Vagina (tissue), 2 donors: ENCODE results near the gene BEGAIN. TPM values are rescaled to one million over a fixed set of nuclear protein-coding genes. Genes with fewer than 3 reads are reported as not detected.

ENCODE experiments used
- DNase-seq, 2 donors: peaks; one replicate each; pipeline ENCODE4 v3.0.0-alpha.2; 2017; ENCODE audit errors: extremely low spot score in 2 of 2
- H3K27ac ChIP-seq: fragments of 200-600 bp; sonication (generic); one replicate; pipeline ENCODE4 v1.5.1; 2019
- H3K27me3 ChIP-seq: fragments of 200-600 bp; sonication (generic); one replicate; pipeline ENCODE4 v1.5.1; 2019
- H3K36me3 ChIP-seq, 2 donors: fragments of 200-600 bp; sonication (generic); one replicate each; pipeline ENCODE4 v1.5.1; 2017 to 2019
- H3K4me1 ChIP-seq: fragments of 200-600 bp; sonication (generic); one replicate; pipeline ENCODE4 v1.5.1; 2019
- H3K4me3 ChIP-seq, 2 donors: fragments of 200-600 bp; sonication (generic); 1 replicate in 1 of 2; 2 replicates in 1 of 2; pipeline ENCODE4 v1.5.1; 2016 to 2019
- H3K9me3 ChIP-seq: fragments of 200-600 bp; sonication (generic); one replicate; pipeline ENCODE4 v1.5.1; 2019
- CTCF ChIP-seq, 3 experiments: fragments of 450-650 bp in 2 of 3; fragments of 200-600 bp in 1 of 3; sonication (generic) in 1 of 3; IDR thresholded peaks; one replicate each; pipeline ENCODE4 v1.5.1; 2017 to 2019; ENCODE audit warnings: antibody characterized with exemption in 3 of 3, mild to moderate bottlenecking in 2 of 3, moderate library complexity in 2 of 3
- POLR2A ChIP-seq, 2 donors: fragments of 450-650 bp; IDR thresholded peaks; one replicate each; pipeline ENCODE4 v1.6.1; 2017; ENCODE audit warnings: antibody characterized with exemption in 2 of 2, mild to moderate bottlenecking in 2 of 2, moderate library complexity in 2 of 2
- POLR2AphosphoS5 ChIP-seq, 2 donors: sonication (generic); formaldehyde crosslinking; IDR thresholded peaks; one replicate each; pipeline ENCODE4 v1.9.0; 2017; ENCODE audit warnings: antibody characterized with exemption in 2 of 2, mild to moderate bottlenecking in 2 of 2, low read depth in 1 of 2; ENCODE audit not compliant: insufficient read depth in 1 of 2
- intact Hi-C: fragments of 100-400 bp; cut with DNase I; formaldehyde crosslinking; loops from one replicate; pipeline ENCODE4 v1.15.1; 2023
- total RNA-seq: library from RNA; depleted of rRNA; stranded (reverse); fragments of >200 nt; gene quantifications from one replicate; pipeline ENCODE4 v1.2.3, GENCODE V29; 2016

BEGAIN gene
- total RNA-seq, 1 donor from 2014 or later = 3.4 TPM

DNA sequence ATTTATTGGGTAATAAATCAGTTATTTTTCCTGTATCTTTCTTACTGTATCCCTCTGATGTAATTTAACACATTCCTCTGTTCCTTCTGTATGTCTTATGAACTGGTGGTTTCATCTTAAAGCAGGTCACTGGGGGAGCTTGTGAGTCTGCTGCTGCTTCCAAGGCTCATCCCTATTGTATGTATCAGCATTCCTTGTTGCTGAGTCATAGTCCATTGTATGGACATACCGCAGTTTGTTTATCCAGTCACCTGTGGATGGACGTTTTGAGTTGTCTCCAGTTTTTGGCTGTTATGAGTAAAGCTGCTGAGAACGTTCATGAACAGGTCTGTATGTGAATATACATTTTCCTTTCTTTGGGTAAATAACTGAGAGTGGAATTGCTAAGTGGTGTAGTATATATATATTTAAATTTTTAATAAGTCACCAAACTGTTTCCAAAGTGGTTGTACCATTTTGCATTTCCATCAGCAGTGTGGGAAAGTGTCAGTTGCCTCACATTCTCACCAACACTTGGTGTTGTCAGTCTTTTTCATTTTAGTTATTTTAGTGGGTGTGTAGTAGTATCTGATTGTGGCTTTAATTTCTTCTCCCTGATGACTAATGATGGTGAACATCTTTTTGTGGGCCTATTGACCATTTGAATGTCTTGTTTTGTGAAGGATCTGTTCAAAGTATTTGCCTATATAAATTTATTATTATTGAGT is 82.7 kb downstream of the BEGAIN start:
- H3K4me3 ChIP-seq = no peak overlapping the region
- no peak for DNase-seq
- TF ChIP-seq POLR2AphosphoS5 (IDR thresholded peaks at IDR 0.05; ENCODE audit: insufficient read depth in 1 of 2, low read depth in 1 of 2) = no peak
- TF ChIP-seq POLR2A (IDR thresholded peaks at IDR 0.05) = no peak
- TF ChIP-seq CTCF (IDR thresholded peaks at IDR 0.05) = no peak
- no peaks in the 10 kb centered on the region for H3K27me3 ChIP-seq
- no peaks in the 10 kb centered on the region for H3K36me3 ChIP-seq
- no peaks in the 10 kb centered on the region for H3K4me1 ChIP-seq
- no peak overlapping the region for H3K27ac ChIP-seq
- intact Hi-C loops = no loop called here
- no peaks in the 10 kb centered on the region for H3K9me3 ChIP-seq

DNA sequence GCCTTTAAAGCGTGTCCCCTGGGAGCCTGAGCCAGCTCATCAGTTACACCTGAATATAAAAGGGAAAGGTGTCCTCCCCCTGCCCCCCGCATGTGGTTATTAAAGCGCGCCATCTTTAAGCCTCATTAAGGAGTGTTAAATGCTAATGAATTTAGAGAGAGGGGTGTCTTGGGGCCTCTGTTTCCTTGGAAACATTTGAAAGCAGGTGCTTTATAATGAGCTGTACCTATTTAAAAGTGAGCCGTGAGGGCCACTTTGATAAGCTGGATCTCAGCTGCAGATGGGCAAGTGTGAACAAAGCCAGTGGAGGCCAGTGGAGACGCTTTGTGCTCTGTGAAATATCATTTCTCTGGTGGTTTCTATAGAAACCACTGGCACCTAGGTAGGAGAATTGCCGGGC is 84.0 kb downstream of the BEGAIN start:
- no peak for DNase-seq
- TF ChIP-seq CTCF (IDR thresholded peaks at IDR 0.05) = no peak
- no peak for TF ChIP-seq POLR2AphosphoS5 (IDR thresholded peaks at IDR 0.05; ENCODE audit: insufficient read depth in 1 of 2, low read depth in 1 of 2)
- TF ChIP-seq POLR2A (IDR thresholded peaks at IDR 0.05) = no peak
- Histone ChIP-seq H3K27ac (no peak overlapping the region), H3K27me3 (no peaks in the 10 kb centered on the region), H3K4me1 (no peaks in the 10 kb centered on the region), H3K36me3 (no peaks in the 10 kb centered on the region), H3K4me3 (no peak overlapping the region), H3K9me3 (no peaks in the 10 kb centered on the region)
- intact Hi-C loops = no loop called here

- H3K9me3 ChIP-seq = no peaks in the 10 kb centered on the region
- H3K4me1 ChIP-seq = no peaks in the 10 kb centered on the region
- no peaks in the 10 kb centered on the region for H3K36me3 ChIP-seq
- no peaks in the 10 kb centered on the region for H3K27me3 ChIP-seq
- no peak overlapping the region for H3K27ac ChIP-seq
- intact Hi-C loops = no loop called here
- TF ChIP-seq POLR2A (IDR thresholded peaks at IDR 0.05) (no peak), CTCF (IDR thresholded peaks at IDR 0.05) (no peak), POLR2AphosphoS5 (IDR thresholded peaks at IDR 0.05; ENCODE audit: insufficient read depth in 1 of 2, low read depth in 1 of 2) (no peak)
- no peak for DNase-seq
- no peak overlapping the region for H3K4me3 ChIP-seq
Measured at GRCh38 chr14:100502622-100503220, 84.5 kb downstream of the BEGAIN start.

- TF ChIP-seq CTCF (IDR thresholded peaks at IDR 0.05) = no peak
- no peak for TF ChIP-seq POLR2AphosphoS5 (IDR thresholded peaks at IDR 0.05; ENCODE audit: insufficient read depth in 1 of 2, low read depth in 1 of 2)
- TF ChIP-seq POLR2A (IDR thresholded peaks at IDR 0.05) = no peak
- Histone ChIP-seq H3K27me3 (no peaks in the 10 kb centered on the region), H3K4me3 (no peak overlapping the region), H3K4me1 (no peaks in the 10 kb centered on the region), H3K27ac (no peak overlapping the region), H3K9me3 (no peaks in the 10 kb centered on the region), H3K36me3 (no peaks in the 10 kb centered on the region)
- no peak for DNase-seq
- intact Hi-C loops = no loop called here
Measured at GRCh38 chr14:100500128-100500527, 87.1 kb downstream of the BEGAIN start.

- Histone ChIP-seq H3K36me3 (no peaks in the 10 kb centered on the region), H3K27ac (no peak overlapping the region), H3K4me3 (no peak overlapping the region), H3K27me3 (no peaks in the 10 kb centered on the region), H3K4me1 (no peaks in the 10 kb centered on the region), H3K9me3 (no peaks in the 10 kb centered on the region)
- intact Hi-C loops = no loop called here
- TF ChIP-seq CTCF (IDR thresholded peaks at IDR 0.05) (no peak), POLR2A (IDR thresholded peaks at IDR 0.05) (no peak), POLR2AphosphoS5 (IDR thresholded peaks at IDR 0.05; ENCODE audit: insufficient read depth in 1 of 2, low read depth in 1 of 2) (no peak)
- DNase-seq = no peak
Measured at GRCh38 chr14:100498068-100498467, 89.1 kb downstream of the BEGAIN start.
